ENCODE data around the gene CLEC20A. TPM values are rescaled to one million over a fixed set of nuclear protein-coding genes. Genes with fewer than 3 reads are reported as not detected.

The CLEC20A gene
- total RNA-seq, 1 donor from 2014 or later, result not detected

DNA sequence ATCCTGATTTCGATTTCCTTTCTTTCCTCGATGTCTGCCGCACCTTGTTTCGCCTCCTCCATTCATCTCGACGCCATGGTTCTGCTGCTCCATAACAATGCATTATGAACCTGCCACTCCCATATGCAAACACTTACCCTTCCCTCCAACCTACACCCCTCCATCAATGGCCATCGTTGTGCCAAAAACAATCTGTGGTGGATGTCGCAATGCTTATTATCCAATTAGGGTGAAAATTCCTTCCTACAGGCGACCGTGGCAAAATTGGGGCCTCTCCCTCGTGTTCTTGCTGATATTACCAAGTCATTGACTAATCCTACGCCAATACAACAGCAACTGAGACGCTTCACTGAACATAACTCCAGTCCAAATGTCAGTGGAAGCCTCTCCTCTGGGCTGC lies 40.3 kb downstream of the CLEC20A start:
- ATAC-seq (no peak), DNase-seq (ENCODE audit: missing footprints) (no peak)
- intact Hi-C loops (cut with DNase I), result no loop called here

DNA sequence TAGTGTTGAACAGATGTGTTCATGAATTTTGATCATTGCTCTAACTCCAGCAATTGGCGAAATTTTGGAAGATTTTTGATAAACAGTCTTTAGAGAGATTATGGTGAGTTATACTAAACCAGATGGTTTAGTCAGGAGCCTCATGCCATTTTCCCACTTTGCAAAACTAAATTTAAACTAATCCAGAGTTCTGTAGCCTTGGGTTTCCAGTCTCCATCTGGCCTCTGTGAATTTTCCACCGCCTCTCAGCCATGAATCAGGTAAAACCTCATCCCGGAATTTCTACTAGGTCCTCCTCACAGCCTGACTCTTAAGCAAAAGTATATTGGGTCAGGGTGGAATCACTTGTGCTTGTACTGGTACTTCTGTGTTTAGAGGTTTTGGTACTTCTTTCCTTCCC lies 44.8 kb downstream of the CLEC20A start:
- intact Hi-C loops (cut with DNase I), result no loop called here
- ATAC-seq (no peak), DNase-seq (ENCODE audit: missing footprints) (no peak)

DNA sequence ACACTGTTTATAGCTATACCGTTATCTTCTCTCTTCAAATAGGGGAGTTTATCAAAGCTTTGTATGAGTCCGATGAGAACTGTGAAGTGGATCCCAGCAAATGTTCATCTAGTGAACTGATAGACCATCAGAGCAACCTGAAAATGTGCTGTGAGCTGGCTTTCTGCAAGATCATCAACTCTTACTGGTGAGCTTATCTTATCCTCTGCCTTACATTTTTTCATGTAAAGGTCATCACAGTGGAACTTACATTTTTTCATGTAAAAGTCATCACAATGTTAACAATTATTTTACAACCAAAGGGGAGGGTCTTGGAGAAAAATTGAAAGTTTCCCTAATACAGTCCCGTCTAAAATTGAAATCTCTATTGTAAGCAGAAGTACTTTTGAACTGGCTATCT lies 45.2 kb downstream of the CLEC20A start:
- intact Hi-C loops (cut with DNase I), result no loop called here
- ATAC-seq, result no peak

DNA sequence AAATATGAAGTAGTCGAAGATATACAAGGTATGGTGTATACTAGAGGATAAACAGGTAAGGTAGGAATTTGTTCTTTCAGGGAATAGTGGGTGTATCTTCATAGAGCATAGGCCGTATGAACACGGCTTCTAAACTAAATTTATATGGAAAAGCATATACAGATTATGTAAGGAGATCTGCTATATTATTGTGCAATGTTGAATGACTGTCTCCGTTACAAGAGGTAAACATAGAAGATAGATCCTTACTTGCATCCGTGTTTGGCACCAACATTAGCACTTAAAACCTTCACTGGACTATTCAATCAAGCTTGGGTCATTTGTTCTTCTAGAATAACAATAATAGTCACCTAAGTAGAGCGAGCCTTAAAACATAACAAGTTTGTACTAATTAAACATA lies 45.9 kb downstream of the CLEC20A start:
- DNase-seq (ENCODE audit: missing footprints) (no peak), ATAC-seq (no peak)
- intact Hi-C loops (cut with DNase I), result no loop called here

More for the DNA sequence above, 45.2 kb downstream of the CLEC20A start:
- DNase-seq (ENCODE audit: missing footprints), result no peak

DNA sequence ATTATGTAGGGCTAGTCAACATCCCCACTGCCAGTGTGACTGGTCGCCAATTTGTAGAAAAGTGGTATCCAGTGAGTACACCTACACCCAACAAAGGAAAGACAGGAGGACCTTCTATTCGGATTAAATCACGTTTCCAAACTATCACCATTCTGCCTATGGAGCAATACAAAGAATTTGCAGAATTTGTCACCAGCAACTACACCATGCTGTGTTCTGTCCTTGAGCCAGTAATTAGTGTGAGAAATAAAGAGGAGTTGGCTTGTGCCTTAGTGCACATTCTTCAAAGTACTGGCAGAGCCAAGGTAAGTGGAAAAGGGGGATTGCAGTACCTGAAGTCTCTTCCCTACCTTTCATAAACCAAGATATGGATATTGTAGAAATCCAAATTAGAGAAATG lies 53.8 kb downstream of the CLEC20A start:
- DNase-seq (ENCODE audit: missing footprints), result no peak
- intact Hi-C loops (cut with DNase I), result no loop called here

DNA sequence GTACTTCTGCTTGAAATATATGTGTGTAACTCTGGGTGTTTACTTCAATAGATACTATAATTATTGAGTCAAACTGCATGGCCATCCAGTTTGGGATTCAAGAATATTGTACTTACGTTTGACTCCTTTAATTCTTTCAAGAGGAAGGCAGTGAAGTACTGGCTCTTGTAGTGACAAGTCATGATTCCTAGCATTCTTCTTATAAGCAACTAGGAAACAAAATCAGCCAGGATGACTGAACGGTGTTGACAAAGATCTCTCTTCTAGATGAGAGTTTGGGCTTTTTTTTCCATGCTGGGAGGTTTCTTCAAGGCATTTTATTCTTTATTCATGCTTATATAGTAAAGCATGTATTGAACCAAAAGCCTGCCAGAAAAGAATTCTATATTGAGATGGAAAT lies 58.3 kb downstream of the CLEC20A start:
- no peak for ATAC-seq
- DNase-seq (ENCODE audit: missing footprints), result no peak
- intact Hi-C loops (cut with DNase I), result no loop called here

More for the DNA sequence above, 53.8 kb downstream of the CLEC20A start:
- no peak for ATAC-seq

DNA sequence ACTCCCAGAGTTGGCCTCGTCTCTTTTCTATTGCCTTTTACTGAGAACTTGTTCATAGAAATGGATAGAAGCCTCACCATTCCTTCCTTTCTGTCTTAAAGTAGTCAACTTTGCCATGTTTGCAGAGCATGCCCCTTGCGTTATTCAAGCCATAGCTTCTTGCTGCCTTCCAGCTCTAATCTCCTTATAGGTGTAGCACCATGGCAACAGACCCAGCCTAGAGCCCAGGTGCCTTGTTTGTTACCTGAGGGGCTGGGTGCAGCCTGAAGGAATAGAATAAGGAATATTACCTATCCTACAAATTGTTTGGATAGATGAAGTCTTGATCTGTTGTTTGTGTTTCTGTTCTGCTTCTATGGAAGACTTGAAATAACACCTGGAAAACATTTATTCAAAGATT lies 59.9 kb downstream of the CLEC20A start:
- intact Hi-C loops (cut with DNase I), result no loop called here
- ATAC-seq (no peak), DNase-seq (ENCODE audit: missing footprints) (no peak)

DNA sequence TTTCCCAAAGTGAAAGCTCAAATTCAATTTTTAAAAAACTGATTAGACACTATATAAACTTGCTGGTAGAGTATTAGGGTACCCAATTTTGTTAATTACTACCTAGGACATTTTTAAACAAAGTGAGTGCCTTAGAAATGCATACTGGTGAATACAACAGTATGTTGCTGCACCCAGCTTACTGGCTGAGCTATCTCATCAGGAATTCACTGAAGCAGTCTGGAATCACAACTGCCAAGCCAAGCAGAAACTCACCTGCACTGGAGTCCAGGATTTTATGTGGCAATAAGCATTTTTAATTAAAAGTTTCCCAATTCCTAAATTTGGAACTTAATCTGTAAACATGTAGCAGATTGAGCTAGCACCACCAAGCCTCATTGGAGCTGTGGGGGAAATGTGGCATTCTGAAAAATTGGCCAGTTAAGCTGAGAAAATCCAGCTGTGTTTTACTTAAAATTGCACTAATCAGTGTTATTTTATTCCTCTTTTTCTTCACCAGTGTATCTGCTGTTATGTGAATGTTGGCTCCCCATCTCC lies 61.8 kb downstream of the CLEC20A start:
- ATAC-seq (no peak), DNase-seq (ENCODE audit: missing footprints) (no peak)
- intact Hi-C loops (cut with DNase I), result no loop called here

DNA sequence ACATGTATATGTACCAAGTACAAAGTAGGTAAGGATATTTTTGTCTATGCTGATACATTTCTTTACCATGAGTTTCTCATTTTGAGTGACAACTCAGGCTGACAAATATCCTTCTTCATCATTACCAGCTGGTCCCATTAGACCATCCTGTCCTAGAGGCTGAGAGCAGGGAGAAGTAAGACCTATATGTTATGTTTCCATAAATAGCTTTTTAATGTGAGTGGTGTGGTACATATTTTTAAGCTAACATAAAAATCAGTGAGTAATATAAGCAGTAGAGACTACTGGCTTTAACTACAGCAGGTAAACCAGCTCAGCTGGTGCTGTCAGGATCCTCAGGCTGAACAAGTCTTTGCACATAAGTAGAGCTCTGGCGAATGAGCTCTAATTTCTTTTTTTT lies 62.4 kb downstream of the CLEC20A start:
- ATAC-seq, result no peak
- no peak for DNase-seq (ENCODE audit: missing footprints)
- intact Hi-C loops (cut with DNase I), result no loop called here

Other genes with a start within 250 kb of the CLEC20A start
- not detected for gene TEX35, start 16.1 kb upstream of the CLEC20A start, total RNA-seq
- 14.4 TPM for gene RALGPS2, start 228.3 kb upstream of the CLEC20A start, total RNA-seq

All from Right ventricle myocardium inferior (tissue), 1 donor.